ENCODE measurements around the gene SHISAL1.

SHISAL1 gene

GRCh38 chr22:44261164-44261860 is 51.4 kb downstream of the SHISAL1 start:
- H2AFZ ChIP-seq (ENCODE audit: low read depth, low read length): no peak overlapping the region
- no peaks in the 10 kb centered on the region for H3K9me3 ChIP-seq (ENCODE audit: insufficient read depth, low read length, severe bottlenecking)
- DNase-seq: no peak
- no peak overlapping the region for H3K4me2 ChIP-seq (ENCODE audit: insufficient read depth, low read length)
- H3K36me3 ChIP-seq (ENCODE audit: insufficient read depth, low read length): no peaks in the 10 kb centered on the region
- H3K79me2 ChIP-seq (ENCODE audit: insufficient read depth, low read length): no peaks in the 10 kb centered on the region
- no peak overlapping the region for H3K27ac ChIP-seq (ENCODE audit: low read length)
- H3K9ac ChIP-seq (ENCODE audit: low read depth, low read length): no peak overlapping the region
- no peak overlapping the region for H3K4me3 ChIP-seq (ENCODE audit: low read depth in 1 of 2, low read length in 2 of 2)
- TF ChIP-seq EZH2 (IDR thresholded peaks at IDR 0.05; ENCODE audit: borderline replicate concordance, low read depth, low read length, severe bottlenecking): no peak
- no peak for TF ChIP-seq CTCF (IDR thresholded peaks at IDR 0.05; ENCODE audit: borderline replicate concordance, extremely low read depth, low read length, poor library complexity, severe bottlenecking)
- no peaks in the 10 kb centered on the region for H3K4me1 ChIP-seq (ENCODE audit: insufficient read depth, low read length)
- H3K27me3 ChIP-seq (ENCODE audit: insufficient read depth, low read length, poor library complexity): no peaks in the 10 kb centered on the region
- no peak for ATAC-seq (ENCODE audit: insufficient read depth, low read depth)
- H4K20me1 ChIP-seq (ENCODE audit: insufficient read depth, low read length): no peaks in the 10 kb centered on the region

GRCh38 chr22:44260216-44261035 is 52.3 kb downstream of the SHISAL1 start:
- no peak for DNase-seq

GRCh38 chr22:44259366-44260215 is 53.2 kb downstream of the SHISAL1 start:
- Histone ChIP-seq H3K4me3 (ENCODE audit: low read depth in 1 of 2, low read length in 2 of 2) (no peak overlapping the region), H3K36me3 (ENCODE audit: insufficient read depth, low read length) (no peaks in the 10 kb centered on the region), H3K27me3 (ENCODE audit: insufficient read depth, low read length, poor library complexity) (no peaks in the 10 kb centered on the region), H3K4me1 (ENCODE audit: insufficient read depth, low read length) (no peaks in the 10 kb centered on the region), H3K27ac (ENCODE audit: low read length) (no peak overlapping the region), H3K79me2 (ENCODE audit: insufficient read depth, low read length) (no peaks in the 10 kb centered on the region), H3K9me3 (ENCODE audit: insufficient read depth, low read length, severe bottlenecking) (no peaks in the 10 kb centered on the region), H2AFZ (ENCODE audit: low read depth, low read length) (no peak overlapping the region), H3K4me2 (ENCODE audit: insufficient read depth, low read length) (no peak overlapping the region), H3K9ac (ENCODE audit: low read depth, low read length) (no peak overlapping the region), H4K20me1 (ENCODE audit: insufficient read depth, low read length) (no peaks in the 10 kb centered on the region; the same call in 1 of the 2 replicates)
- ATAC-seq (ENCODE audit: insufficient read depth, low read depth) (no peak), DNase-seq (no peak)
- TF ChIP-seq CTCF (IDR thresholded peaks at IDR 0.05; ENCODE audit: borderline replicate concordance, extremely low read depth, low read length, poor library complexity, severe bottlenecking) (no peak), EZH2 (IDR thresholded peaks at IDR 0.05; ENCODE audit: borderline replicate concordance, low read depth, low read length, severe bottlenecking) (no peak)

More at GRCh38 chr22:44260216-44261035, 52.3 kb downstream of the SHISAL1 start:
- Histone ChIP-seq H3K4me1 (ENCODE audit: insufficient read depth, low read length) (no peaks in the 10 kb centered on the region), H3K9me3 (ENCODE audit: insufficient read depth, low read length, severe bottlenecking) (no peaks in the 10 kb centered on the region), H3K4me2 (ENCODE audit: insufficient read depth, low read length) (no peak overlapping the region), H2AFZ (ENCODE audit: low read depth, low read length) (no peak overlapping the region), H3K36me3 (ENCODE audit: insufficient read depth, low read length) (no peaks in the 10 kb centered on the region), H3K9ac (ENCODE audit: low read depth, low read length) (no peak overlapping the region), H3K79me2 (ENCODE audit: insufficient read depth, low read length) (no peaks in the 10 kb centered on the region), H4K20me1 (ENCODE audit: insufficient read depth, low read length) (no peaks in the 10 kb centered on the region), H3K27ac (ENCODE audit: low read length) (no peak overlapping the region), H3K27me3 (ENCODE audit: insufficient read depth, low read length, poor library complexity) (no peaks in the 10 kb centered on the region), H3K4me3 (ENCODE audit: low read depth in 1 of 2, low read length in 2 of 2) (no peak overlapping the region)
- no peak for TF ChIP-seq EZH2 (IDR thresholded peaks at IDR 0.05; ENCODE audit: borderline replicate concordance, low read depth, low read length, severe bottlenecking)
- no peak for TF ChIP-seq CTCF (IDR thresholded peaks at IDR 0.05; ENCODE audit: borderline replicate concordance, extremely low read depth, low read length, poor library complexity, severe bottlenecking)
- ATAC-seq (ENCODE audit: insufficient read depth, low read depth): no peak
